GM19023 (cell line): ENCODE measurements around the gene STS.

Experiments used
- ATAC-seq: cut with Tn5 transposase; IDR thresholded peaks from one replicate; pipeline ENCODE4 v1.9.1; 2021; ENCODE audit warnings: mild to moderate bottlenecking, moderate library complexity; ENCODE audit not compliant: unreplicated experiment

STS gene, protein sequence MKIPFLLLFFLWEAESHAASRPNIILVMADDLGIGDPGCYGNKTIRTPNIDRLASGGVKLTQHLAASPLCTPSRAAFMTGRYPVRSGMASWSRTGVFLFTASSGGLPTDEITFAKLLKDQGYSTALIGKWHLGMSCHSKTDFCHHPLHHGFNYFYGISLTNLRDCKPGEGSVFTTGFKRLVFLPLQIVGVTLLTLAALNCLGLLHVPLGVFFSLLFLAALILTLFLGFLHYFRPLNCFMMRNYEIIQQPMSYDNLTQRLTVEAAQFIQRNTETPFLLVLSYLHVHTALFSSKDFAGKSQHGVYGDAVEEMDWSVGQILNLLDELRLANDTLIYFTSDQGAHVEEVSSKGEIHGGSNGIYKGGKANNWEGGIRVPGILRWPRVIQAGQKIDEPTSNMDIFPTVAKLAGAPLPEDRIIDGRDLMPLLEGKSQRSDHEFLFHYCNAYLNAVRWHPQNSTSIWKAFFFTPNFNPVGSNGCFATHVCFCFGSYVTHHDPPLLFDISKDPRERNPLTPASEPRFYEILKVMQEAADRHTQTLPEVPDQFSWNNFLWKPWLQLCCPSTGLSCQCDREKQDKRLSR

DNA sequence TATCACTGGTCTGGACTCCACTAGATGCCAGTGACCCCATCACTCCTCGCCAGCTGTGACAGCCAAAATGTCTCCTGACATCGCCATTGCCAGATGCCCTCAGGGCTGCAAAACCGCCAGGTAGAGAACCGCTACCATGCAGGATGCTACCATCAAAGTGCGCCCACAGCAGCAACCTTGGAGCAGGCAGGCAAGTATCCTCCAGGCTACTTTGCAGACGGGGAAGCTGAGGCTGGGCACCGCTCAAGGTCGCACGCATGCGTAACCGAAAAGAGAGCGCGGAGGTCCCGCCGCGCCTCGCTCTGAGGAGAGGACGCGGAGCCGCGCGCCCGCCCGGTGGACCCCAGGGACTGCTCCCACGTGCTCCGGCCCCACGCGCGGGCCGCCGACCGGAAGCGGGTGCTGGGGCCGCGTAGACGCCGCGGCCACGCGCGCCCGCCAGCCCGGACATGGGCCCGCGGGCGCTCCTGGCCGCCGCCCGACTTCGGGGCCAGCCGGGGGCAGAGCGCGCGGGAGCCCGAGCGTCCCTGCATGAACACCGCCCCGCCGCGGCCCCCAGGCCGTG, at the start of gene STS:
Gene STS, plus strand, starts transcription at position 300 of the 565 bp plus-strand sequence. CDS start 105,488 bp downstream, outside the sequence.
- ATAC-seq: peak; percentile 43

- no peak for ATAC-seq
Measured at GRCh38 chrX:7100022-7100421, 47.5 kb upstream of the STS start.

GRCh38 chrX:7102119-7102518, 45.4 kb upstream of the STS start:
- ATAC-seq: no peak

DNA sequence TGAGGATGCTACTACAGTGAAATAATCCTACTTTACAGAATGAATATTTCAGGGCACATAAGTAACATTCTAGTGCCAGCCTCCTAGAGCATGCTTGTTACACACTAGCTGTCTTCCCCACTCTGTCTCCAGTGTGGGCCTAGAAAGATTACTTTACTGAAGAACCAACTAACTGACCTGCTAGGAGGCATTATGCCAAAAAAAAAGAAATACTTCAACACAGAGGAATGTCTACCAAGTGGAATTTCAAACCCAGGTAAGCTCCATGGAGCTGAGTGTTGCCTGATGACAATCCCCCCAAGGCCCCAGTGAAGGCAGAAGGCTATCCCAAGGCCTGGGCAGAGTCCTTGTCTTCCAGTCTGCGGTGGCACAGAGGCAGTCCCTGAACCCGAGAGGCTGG, 40.9 kb upstream of the STS start:
- ATAC-seq: no peak

GRCh38 chrX:7108030-7108429, 39.5 kb upstream of the STS start:
- no peak for ATAC-seq

DNA sequence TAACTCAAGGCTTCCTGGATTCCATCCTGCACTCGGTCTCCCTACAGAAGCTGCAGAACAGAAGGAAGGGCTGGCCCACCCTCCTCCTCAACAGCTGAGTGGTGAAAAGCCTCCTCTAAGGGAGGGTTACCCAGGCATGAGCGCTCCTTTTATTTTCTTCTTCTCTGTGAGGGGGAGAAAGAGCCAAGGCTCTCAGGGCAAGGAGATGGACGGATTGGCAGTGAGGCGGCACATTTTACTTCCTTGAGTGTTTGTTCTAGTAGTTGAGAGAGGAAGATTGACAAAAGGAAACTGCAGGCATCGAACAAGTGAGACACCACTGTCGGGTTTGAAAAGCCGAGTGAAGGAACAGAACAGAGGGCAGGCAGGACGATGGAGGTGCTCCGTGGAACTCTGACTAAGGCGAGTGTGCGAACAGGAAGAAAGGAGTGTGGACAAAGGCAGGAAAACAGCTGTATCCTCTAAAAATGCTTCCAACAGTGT, 38.4 kb upstream of the STS start:
- no peak for ATAC-seq

DNA sequence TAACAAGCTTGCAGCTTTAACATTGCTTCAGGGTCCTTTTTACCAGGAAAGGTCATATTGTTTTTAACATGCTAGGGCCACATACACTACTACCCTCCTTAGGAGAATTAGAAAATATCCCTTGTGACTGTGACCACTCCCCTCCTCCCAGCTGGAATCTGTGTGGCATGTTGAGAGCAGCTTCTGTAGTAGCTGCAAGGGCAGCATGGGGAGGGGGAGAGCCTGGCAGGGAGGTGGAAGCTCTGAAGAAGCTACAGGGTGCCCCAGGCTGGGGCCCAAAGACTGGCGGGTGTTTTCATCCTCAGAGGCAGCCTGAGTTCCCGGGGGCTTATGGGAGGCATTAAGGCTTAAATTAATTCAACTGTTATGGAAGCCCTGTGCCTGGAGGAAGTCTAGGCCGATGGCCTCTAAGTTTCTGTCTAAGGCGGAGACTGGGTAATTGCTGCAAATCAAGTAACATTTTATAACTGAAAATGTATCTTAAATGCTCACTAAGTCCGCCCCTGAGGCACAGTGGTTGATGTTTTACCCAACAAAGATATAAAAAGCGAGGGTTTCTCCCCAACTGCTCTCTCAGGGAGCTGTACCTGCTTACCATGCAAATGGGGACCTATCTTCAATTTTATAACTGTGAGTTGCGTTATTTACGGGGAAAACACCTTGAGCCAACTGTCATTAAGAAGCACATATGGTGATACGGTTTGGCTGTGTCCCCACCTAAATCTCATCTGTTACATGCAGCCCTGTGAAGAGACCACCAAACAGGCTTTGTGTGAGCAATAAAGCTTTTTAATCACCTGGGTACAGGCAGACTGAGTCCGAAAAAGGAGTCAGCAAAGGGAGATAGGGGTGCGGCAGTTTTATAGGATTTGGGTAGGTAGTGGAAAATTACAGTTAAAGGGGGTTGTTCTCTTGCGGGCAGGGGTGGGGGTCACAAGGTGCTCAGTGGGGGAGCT, 37.4 kb upstream of the STS start:
- ATAC-seq: peak; percentile 69

GRCh38 chrX:7110821-7111276, 36.7 kb upstream of the STS start:
- ATAC-seq: peak; percentile 51

DNA sequence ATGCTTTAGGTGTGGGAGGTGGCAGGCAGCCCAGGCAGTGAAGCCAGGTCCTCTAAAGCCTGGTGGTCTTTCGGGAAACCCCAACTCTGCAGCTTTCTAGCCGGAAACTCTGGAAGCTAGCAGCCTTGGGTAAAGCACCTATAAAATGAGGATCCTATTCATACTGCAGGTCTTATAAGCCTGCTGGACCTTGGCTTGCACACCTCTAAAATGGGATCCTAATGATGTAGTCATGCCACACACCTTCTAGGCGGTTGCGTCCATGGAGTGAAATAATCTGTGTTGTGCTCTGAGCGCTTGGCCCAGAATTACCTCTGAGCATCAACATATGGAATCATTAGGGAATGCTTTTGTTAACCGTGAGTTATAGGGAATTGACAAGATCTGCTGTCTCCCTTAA, 36.0 kb upstream of the STS start:
- no peak for ATAC-seq

GRCh38 chrX:7112071-7112470, 35.4 kb upstream of the STS start:
- ATAC-seq: no peak

DNA sequence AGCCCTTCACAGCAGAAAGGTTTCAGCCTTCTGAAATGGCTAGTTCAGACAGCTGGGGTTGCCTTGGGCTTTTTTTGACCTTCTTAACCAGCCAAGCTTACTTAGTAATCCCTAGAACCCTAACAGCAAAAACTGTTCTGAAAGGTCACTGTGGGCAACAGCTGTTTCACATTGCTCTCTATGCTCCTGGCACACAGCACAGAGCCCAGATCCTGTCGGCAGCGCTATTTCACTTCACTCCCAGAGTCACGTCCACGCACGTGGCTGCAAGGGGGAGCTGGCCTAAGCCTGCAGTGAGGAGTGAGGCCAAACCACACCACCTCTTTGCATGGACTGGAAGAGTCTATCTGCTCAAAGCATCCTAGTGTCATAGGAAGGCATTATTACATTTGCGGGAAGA, 32.0 kb upstream of the STS start:
- ATAC-seq: peak; percentile 59

DNA sequence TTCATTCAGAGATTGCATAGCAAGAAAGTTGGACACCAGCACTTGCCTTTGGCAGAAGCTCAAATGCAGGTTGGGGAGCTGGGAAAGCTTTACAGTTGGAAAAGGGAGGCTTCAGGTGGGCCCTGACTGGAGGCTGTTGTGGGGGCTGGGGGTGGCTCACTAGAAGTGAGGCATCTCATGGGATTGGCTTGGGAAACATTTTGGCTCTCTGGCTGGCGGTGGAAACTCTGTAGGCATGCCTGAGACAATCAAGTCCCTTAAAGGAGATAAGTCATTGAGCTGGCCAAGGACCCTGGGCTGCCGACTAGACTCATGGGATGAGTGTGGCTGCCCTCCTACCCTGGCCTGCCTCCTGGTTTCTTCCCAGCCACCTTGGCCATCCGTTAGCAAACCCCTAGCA, 31.4 kb upstream of the STS start:
- no peak for ATAC-seq

DNA sequence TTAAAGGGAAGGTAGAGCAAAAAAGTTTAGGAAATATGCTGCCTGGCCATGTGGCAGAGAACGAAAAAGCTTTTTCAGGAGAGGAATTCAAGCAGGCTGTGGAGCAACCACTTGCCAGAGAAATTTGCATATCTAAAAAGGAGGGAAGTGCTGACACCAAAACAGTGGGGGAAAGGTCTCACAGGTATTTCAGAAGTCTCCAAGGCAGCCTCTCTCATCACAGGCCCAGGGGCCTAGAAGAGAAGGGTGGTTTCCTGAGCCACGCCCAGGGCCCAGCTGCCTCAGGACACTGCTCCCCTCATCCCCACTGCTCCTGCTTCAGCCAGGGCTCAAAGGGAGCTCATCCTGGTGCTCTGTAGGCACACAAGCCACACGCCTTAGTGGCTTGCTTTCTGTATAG, 29.9 kb upstream of the STS start:
- ATAC-seq: no peak

DNA sequence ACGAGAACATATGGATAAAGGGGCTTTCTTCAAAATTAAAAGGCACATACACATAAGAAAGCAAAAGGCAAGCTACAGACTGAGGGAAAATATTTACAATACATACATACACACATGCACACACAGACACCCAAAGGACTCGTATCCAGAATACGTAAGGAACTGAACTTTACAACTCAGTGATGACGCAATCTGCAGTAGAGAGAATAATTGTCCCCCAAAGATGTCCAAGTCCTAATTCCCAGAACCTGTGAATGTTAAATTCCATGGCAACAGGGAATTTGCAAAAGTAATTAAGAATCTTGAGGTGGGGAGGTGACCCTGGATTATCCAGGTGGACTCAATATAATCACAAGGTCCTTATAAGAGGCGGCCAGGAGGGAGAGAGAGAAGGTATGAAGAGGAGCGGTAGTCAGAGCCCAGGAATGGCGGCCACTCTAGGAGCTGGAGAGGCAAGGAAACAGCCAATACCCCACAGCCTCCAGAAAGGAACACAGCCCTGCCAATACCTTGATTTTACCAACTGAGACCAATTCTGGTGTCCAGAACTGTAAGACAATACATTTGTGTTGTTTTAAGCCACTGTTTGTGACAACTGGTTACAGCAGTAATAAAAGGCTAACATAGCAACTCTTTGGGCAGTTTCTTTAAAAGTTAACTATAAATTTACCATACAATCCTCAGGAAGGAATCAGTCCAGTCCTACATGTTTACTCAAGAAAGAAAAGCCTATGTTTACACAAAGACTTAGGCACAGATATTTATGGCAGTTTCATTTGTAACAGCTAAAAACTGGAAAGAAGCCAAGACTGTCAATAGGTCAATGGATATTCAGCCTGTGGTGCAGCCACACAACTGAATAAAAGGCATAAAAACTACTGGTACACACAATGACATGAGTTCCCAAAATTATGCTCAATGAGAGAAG, 27.3 kb upstream of the STS start:
- ATAC-seq: no peak

- no peak for ATAC-seq
Measured at GRCh38 chrX:7120878-7121219, 26.7 kb upstream of the STS start.

DNA sequence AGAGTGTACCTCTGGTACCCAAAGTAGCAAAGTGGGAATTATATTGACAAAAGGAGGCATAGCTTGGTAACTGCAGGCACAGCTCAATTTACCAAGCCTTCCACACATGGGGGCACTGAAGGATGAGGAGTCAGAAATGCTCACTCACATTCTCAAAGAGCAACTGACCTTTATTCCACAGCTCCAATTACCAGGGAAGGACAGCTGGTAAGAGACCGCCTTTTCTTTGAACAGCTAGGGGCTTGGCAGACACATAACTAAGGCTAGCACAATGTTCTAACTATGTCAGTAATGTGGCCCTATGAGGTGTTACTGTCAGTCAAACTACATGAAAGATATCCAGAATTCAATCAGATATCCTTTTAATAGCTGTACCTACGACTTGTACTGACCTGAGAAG, 20.5 kb upstream of the STS start:
- no peak for ATAC-seq

DNA sequence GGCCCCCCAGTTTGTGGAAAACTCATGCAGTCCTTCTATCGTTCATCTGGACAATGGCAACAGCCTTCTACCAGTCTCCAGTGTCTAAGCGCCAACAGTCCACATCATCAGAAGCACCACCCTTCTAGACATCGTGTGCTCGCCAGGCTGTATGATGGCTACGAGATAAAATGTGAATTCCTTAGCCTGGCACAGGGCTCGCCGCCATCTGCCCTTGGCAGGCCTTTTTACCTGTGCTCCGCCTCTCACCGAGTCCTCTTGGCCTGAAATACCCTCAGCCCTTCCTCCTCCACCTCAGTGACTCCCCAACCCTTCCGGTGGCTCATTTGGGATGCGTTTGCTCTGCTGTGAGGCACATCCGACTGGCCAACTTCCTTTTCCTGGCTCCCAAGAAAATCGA, 15.9 kb upstream of the STS start:
- ATAC-seq: no peak

DNA sequence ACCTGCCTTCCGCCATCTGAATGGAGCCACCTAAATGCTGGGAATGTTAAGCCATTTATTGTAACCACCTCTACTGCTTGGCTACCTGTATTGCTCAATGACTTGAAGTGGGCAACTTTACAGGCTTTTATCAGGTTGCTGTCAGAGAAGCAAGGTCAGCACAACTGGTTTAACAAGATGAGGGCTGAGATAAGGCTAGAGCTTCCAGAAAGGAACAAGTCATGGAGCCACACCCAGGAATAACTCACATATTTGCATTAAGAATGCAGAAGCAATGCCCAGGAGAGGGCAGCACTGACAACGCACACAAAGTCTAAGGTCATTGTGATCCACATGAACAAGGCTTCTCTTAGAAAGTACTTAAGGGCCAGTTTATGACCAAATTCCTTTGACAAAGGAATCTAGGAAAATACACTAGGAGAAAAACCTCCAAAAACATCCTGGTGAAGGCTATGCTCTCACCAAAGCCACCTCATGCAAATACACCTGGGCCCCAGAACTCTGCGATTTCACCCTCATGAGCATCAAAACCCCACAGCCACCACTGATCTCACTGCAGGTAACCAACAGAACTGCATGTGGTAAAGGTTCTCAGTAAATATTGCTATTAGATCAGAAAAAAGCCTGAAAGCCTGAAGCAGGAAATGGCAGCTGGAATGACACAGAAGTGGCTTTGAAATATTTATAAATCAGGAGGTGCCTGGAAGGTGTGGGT, 15.0 kb upstream of the STS start:
- peak; percentile 73 for ATAC-seq

GRCh38 chrX:7133050-7133440, 14.5 kb upstream of the STS start:
- no peak for ATAC-seq
